Panc1 (cell line): ENCODE results near the gene GNG5. TPM values are rescaled to one million over a fixed set of nuclear protein-coding genes. Genes with fewer than 3 reads are reported as not detected.
A peak's percentile ranks its signal among the peaks of the same experiment; 100 is the strongest.

Experiments used
- ATAC-seq: fragments of 200-7000 bp; cut with Tn5 transposase; 2 replicates; pipeline ENCODE4 v1.9.1; 2020; ENCODE audit warnings: mild to moderate bottlenecking, moderate library complexity
- BruUV-seq: library from RNA; stranded (reverse); fragments of 400-500 nt; replicated peaks from 2 replicates; lab custom pipeline; 2021; lab: Mats Ljungman, UMichigan
- CTCF ChIA-PET: fragments of 300-600 bp; sonication (Branson Sonifier 250); formaldehyde crosslinking; loops from one replicate; lab custom pipeline; 2022; ENCODE audit warnings: antibody characterized with exemption; lab: Charles Lee
- POLR2A ChIA-PET: fragments of 300-600 bp; sonication (Branson Sonifier 250); formaldehyde crosslinking; loops from one replicate; lab custom pipeline; 2022; ENCODE audit warnings: antibody characterized with exemption; lab: Charles Lee
- DNase-seq: peaks from one replicate; pipeline ENCODE4 v3.0.0-alpha.2; 2010; ENCODE audit warnings: low read depth, low spot score
- H3K27ac ChIP-seq: 2 replicates; pipeline ENCODE4 v1.5.1; 2011; ENCODE audit warnings: mild to moderate bottlenecking, low read length, inconsistent platforms
- H3K27me3 ChIP-seq: fragments of 200-500 bp; sonication (Bioruptor generic); 2 replicates; pipeline ENCODE4 v1.6.0; 2014; ENCODE audit warnings: low read length, inconsistent platforms; ENCODE audit not compliant: control insufficient read depth, insufficient read depth
- H3K36me3 ChIP-seq: fragments of 200-500 bp; sonication (Bioruptor generic); 2 replicates; pipeline ENCODE4 v1.5.1; 2014; ENCODE audit warnings: inconsistent platforms, mild to moderate bottlenecking, low read length, moderate library complexity; ENCODE audit not compliant: control insufficient read depth, insufficient read depth
- H3K4me1 ChIP-seq: 2 replicates; pipeline ENCODE4 v1.5.1; 2011; ENCODE audit warnings: inconsistent platforms, mild to moderate bottlenecking, low read length, moderate library complexity; ENCODE audit not compliant: control insufficient read depth, insufficient read depth
- H3K4me3 ChIP-seq, 2 experiments: 2 replicates each; pipeline ENCODE4 v1.5.1; 2011 to 2012; ENCODE audit warnings: low read depth in 2 of 2, low read length in 2 of 2, mild to moderate bottlenecking in 2 of 2, inconsistent platforms in 1 of 2, moderate library complexity in 1 of 2
- H3K9me3 ChIP-seq: fragments of 200-500 bp; sonication (Bioruptor generic); 2 replicates; pipeline ENCODE4 v1.5.1; 2014; ENCODE audit warnings: low read depth, mild to moderate bottlenecking, inconsistent platforms, low read length, moderate library complexity; ENCODE audit not compliant: control insufficient read depth, insufficient read depth
- POLR2AphosphoS5 ChIP-seq: IDR thresholded peaks from 2 replicates; pipeline ENCODE4 v1.6.1; 2012; ENCODE audit warnings: mild to moderate bottlenecking, low read depth, low read length, moderate library complexity
- SIN3A ChIP-seq: IDR thresholded peaks from 2 replicates; pipeline ENCODE4 v1.6.1; 2012; ENCODE audit warnings: low read depth, mild to moderate bottlenecking, low read length, moderate library complexity, borderline replicate concordance; ENCODE audit not compliant: insufficient read depth
- TCF7L2 ChIP-seq: IDR thresholded peaks from 2 replicates; pipeline ENCODE4 v1.6.1; 2011; ENCODE audit warnings: mild to moderate bottlenecking, low read depth, low read length, inconsistent platforms
- in situ Hi-C: cut with HindIII; loops from 2 replicates; pipeline ENCODE4 v1.10.0; 2016; ENCODE audit warnings: low sequenced_read_pairs, low pct_unique_long_range_greater_than_20kb
- intact Hi-C: fragments of 100-400 bp; cut with micrococcal nuclease; formaldehyde crosslinking; loops from one replicate; pipeline ENCODE4 v1.10.0; 2022; ENCODE audit not compliant: unreplicated experiment
- total RNA-seq: library from RNA; stranded (reverse); gene quantifications from one replicate; pipeline ENCODE4 v1.2.1, GENCODE V29; 2021; ENCODE audit not compliant: unreplicated experiment
- TF ChIP-seq, protein P1 (sequence below), 2 experiments: IDR thresholded peaks; 2 replicates each; pipeline ENCODE4 v1.6.1; 2011 to 2012; ENCODE audit warnings: low read depth in 2 of 2, control low read depth in 1 of 2, low read length in 1 of 2, mild to moderate bottlenecking in 1 of 2, moderate library complexity in 1 of 2; ENCODE audit not compliant: insufficient read depth in 1 of 2
- TF ChIP-seq, protein P2 (sequence below): fragments of 450-650 bp; IDR thresholded peaks from 2 replicates; pipeline ENCODE4 v1.5.1; 2017; ENCODE audit warnings: mild to moderate bottlenecking

Gene GNG5
- total RNA-seq, 1 experiment from 2014 or later, result 283 TPM

DNA sequence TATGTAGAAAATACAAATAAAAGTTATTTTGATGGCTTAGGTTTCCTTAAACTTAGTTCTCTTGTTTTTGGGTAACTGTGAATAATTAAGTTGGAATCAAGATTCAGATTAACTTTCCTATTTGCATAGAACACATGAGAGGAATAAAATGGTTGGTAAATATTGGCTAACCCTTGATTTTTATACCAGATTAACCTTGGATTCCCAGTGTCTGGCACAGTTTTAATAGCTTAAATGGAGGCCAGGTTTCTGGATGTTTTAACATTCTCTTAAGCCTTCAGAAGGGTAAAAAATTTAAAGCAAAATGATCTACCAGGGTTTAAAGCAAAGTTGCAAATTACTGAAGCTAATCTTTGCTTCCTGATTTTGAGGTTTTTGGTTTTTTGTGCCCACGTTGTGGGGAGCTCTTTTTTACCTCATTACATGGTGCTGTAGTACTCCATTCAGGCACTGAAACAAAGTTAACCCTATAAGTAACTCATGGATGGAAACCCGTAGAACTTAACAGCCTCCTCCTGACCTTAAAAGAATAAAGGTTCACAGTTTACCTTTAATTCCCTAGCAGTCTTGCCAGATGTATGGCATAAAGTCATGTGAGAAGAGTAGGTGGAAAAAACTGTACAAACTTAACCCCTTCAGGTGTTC lies 8.6 kb downstream of the GNG5 start:
- H3K9me3 ChIP-seq, result no peaks in the 10 kb centered on the region
- ATAC-seq (no peak), DNase-seq (no peak)
- H3K27ac ChIP-seq, result no peak overlapping the region
- no peaks in the 10 kb centered on the region for H3K27me3 ChIP-seq
- TSS peak; percentile 3 for BruUV-seq
- CTCF ChIA-PET, result no interaction called here
- TF ChIP-seq POLR2AphosphoS5 (no peak), SIN3A (no peak), TCF7L2 (no peak)
- TF ChIP-seq, protein P1, sequence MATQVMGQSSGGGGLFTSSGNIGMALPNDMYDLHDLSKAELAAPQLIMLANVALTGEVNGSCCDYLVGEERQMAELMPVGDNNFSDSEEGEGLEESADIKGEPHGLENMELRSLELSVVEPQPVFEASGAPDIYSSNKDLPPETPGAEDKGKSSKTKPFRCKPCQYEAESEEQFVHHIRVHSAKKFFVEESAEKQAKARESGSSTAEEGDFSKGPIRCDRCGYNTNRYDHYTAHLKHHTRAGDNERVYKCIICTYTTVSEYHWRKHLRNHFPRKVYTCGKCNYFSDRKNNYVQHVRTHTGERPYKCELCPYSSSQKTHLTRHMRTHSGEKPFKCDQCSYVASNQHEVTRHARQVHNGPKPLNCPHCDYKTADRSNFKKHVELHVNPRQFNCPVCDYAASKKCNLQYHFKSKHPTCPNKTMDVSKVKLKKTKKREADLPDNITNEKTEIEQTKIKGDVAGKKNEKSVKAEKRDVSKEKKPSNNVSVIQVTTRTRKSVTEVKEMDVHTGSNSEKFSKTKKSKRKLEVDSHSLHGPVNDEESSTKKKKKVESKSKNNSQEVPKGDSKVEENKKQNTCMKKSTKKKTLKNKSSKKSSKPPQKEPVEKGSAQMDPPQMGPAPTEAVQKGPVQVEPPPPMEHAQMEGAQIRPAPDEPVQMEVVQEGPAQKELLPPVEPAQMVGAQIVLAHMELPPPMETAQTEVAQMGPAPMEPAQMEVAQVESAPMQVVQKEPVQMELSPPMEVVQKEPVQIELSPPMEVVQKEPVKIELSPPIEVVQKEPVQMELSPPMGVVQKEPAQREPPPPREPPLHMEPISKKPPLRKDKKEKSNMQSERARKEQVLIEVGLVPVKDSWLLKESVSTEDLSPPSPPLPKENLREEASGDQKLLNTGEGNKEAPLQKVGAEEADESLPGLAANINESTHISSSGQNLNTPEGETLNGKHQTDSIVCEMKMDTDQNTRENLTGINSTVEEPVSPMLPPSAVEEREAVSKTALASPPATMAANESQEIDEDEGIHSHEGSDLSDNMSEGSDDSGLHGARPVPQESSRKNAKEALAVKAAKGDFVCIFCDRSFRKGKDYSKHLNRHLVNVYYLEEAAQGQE (IDR thresholded peaks at IDR 0.05; ENCODE audit: insufficient read depth in 1 of 2, low read depth in 2 of 2, low read length in 1 of 2), result no peak
- TF ChIP-seq, protein P2, sequence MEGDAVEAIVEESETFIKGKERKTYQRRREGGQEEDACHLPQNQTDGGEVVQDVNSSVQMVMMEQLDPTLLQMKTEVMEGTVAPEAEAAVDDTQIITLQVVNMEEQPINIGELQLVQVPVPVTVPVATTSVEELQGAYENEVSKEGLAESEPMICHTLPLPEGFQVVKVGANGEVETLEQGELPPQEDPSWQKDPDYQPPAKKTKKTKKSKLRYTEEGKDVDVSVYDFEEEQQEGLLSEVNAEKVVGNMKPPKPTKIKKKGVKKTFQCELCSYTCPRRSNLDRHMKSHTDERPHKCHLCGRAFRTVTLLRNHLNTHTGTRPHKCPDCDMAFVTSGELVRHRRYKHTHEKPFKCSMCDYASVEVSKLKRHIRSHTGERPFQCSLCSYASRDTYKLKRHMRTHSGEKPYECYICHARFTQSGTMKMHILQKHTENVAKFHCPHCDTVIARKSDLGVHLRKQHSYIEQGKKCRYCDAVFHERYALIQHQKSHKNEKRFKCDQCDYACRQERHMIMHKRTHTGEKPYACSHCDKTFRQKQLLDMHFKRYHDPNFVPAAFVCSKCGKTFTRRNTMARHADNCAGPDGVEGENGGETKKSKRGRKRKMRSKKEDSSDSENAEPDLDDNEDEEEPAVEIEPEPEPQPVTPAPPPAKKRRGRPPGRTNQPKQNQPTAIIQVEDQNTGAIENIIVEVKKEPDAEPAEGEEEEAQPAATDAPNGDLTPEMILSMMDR, result no peak
- in situ Hi-C loops (no loop called here), intact Hi-C loops (no loop called here)
- peaks cover 76% of the 10 kb centered on the region for H3K36me3 ChIP-seq
- H3K4me1 ChIP-seq, result peaks cover 17% of the 10 kb centered on the region; the same call in 1 of the 2 replicates
- H3K4me3 ChIP-seq, result no peak overlapping the region
- POLR2A ChIA-PET, result interaction anchor here (0.8 kb wide), 1 partner anchor 11 kb away, joined by 4 read pairs; no protein-coding TSS in a partner anchor

DNA sequence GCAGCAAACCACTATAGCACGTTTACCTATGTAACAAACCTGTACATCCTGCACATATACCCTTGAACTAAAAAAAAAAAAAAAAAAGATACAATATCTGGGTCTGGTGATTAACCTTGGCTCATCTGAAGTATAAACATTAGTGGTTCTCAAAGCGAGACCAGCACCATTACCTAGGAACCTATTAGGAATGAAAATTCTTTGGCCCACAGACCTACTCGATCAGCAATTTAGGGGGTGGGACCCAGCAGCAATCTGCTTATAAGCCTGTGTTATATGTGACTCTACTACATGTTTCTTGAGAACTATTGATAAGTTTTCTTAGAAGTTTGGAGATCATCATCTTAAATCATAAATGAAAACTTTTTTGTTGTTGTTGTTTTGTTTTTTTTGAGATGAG lies 9.9 kb downstream of the GNG5 start:
- ATAC-seq, result no peak
- ChIA-PET CTCF (no interaction called here), POLR2A (no interaction called here)
- Histone ChIP-seq H3K4me1 (peaks cover 10% of the 10 kb centered on the region; the same call in 1 of the 2 replicates), H3K4me3 (no peak overlapping the region), H3K27me3 (no peaks in the 10 kb centered on the region), H3K9me3 (no peaks in the 10 kb centered on the region), H3K36me3 (peaks cover 83% of the 10 kb centered on the region), H3K27ac (no peak overlapping the region)
- TF ChIP-seq, protein P1 (IDR thresholded peaks at IDR 0.05; ENCODE audit: insufficient read depth in 1 of 2, low read depth in 2 of 2, low read length in 1 of 2), result no peak
- TF ChIP-seq, protein P2, result no peak
- TF ChIP-seq POLR2AphosphoS5, result peak; percentile 73
- no peak for TF ChIP-seq SIN3A
- intact Hi-C loops, result loop anchor here (1.0 kb wide), 1 partner anchor 12 kb away; no protein-coding TSS in a partner anchor
- no peak for DNase-seq
- BruUV-seq, result no TSS peak
- in situ Hi-C loops, result no loop called here
